RPMI8226 (cell line): ENCODE data around the gene TMX1.
"Not testable (repeated sequence)": the region's sequence is repeated elsewhere in the genome, so short reads cannot be mapped to it uniquely, and the experiment has no call there.

Experiments
- DNase-seq: peaks from one replicate; pipeline ENCODE4 v3.0.0-alpha.2; 2015

The TMX1 gene

DNA sequence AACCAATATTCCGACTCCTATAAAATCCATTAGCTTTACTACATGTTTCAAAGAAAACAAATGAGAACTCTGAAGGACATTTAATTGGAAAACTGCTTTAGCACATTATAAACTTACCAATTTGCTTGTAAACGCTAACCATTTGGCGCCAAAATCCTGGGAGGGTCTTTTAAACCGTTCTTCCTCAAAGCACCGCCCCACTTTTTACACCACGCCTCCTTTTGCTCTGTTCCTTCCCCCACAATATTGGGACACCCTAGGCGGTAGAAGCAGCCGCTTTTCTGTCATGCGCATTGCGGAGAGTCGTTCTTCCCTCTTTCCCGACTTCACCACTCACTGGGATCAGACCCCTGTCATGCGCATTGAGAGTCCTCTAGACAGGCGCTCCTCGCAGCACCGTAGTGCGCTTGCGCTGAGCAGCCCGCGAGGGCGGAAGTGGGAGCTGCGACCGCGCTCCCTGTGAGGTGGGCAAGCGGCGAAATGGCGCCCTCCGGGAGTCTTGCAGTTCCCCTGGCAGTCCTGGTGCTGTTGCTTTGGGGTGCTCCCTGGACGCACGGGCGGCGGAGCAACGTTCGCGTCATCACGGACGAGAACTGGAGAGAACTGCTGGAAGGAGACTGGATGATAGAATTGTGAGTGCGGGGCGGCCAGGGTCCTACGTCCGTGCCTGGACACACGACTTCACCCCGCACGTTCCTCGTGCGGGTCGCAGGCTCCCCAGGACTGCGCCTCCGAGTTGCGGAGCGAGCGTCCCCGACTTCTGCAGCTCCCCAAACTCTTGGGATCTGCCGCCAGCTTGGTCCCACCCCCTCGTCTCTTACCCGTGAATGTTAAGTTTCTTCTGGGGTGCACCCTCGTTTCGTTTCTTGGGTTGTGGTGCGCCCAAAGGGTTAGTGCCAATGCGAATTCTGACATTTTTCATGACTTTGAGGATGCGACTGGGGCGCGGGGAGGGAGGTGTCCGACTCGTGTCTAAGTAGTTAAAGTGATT lies at the start of gene TMX1:
TMX1 (plus strand) TSS at position 435 of the 991 bp plus-strand sequence; CDS start at position 481, 46 bp downstream.
- peak; percentile 94 for DNase-seq

GRCh38 chr14:51201890-51202289 lies 38.2 kb upstream of the TMX1 start:
- no peak for DNase-seq

DNA sequence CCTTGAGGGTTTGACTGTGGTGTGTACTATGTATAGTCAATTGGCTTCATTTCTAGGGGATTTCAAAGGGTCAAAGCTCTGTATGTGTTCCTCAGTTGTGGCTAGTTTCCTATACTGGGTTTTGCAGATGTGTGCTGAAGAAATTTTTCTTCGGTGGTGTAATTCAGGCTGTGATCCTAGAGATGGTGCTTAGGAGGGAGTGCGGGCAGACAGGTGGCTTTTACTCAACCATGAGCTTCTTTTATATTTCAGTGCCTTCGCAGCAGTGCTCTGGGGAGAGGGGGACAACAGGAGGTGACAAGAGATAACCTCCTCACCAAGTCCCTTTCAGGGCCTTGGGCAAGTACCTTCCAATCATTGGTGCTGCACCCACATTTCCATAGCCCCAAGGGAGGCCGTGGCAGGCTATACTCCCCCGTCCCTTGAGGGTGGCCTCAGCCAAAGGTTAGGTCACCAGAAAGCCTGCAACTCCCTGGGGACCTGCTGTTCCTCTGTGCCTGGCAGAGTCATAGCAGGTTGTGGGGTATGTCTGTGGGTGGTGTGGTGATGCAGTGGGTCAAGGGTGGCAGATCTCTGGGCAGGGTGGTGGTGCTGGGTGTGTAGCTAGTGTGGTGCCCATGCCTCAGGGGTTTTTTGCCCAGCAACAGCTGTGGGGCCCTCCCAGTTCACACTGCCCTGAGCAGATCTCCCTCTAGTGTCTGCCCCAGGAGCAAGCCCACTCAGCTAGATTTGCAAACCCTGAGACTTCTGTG lies 37.0 kb upstream of the TMX1 start:
- no peak for DNase-seq

DNA sequence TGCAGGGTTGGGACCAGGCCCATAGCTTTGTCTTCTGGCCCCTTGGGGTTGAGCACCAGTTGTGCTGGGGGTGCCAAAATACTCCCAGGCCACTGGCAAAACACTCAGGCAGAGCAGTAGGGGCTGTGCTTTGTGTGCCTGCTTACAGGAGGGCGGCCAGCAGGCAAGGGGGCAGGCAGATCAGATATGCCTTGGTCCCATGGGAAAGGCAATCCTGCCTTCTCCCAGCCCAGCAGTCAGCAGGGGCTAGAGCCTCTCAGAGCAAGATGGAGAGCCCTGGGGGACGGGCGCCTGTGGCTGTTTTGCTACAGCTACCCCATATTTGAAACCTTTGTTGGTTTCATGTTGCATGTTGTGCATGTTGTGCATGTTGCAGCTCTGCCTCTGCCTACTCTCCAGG lies 36.2 kb upstream of the TMX1 start:
- DNase-seq, result no peak

GRCh38 chr14:51205486-51205885 lies 34.6 kb upstream of the TMX1 start:
- no peak for DNase-seq

DNA sequence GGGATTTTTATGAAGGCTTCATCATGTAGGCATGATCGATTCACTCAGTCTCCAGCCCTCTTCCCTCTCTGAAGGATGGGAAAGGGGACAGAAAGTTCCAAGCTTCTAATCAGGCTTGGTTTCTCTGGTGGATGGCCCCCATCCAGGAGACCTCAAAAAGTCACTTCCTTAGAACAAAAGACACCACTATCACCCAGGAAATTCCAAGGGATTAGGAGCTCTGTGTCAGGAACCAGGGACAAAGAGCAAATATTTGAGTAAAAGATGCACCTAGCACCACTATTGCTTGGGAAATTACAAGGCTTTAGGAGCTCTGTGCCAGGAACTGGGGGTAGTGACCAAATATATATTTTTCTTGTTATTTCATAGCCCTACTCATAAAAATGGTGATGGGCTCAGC lies 33.6 kb upstream of the TMX1 start:
- no peak for DNase-seq

DNA sequence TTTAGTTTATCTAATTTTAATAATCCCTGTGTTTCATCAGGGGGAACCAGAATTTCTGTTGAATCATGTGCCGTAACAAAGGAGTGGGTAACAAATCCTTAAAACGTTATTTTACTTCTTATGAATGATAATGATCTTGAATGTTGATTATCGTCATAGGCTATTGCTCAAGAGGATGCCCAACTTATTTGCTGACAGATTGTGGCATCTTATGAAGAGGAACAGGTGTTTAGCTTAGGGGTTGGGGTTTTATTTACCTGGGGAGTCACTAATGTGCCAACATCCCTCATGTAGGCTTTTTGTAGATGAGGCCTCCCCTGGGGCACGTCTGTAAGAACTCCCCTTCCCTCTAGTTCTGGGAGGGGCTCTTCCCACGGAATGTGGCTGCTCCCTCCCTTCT lies 32.4 kb upstream of the TMX1 start:
- DNase-seq, result no peak

DNA sequence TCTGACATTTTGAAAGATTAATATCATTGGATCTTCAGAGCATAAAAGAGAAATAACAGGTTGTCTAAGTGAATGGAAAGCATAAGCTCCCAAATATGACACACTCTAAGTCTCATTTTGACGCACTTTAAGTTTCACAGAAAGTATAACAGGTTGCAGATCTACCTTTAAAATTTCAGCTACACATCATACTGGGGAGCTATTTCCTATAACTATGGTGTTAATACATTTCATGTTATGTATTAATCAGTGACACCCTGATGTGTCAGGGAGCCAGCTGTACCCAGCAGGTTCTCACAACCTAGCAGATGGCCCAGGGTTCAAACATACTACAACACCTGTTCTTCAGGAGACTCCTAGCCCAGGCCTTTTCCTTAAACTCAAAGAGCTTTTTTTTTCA lies 31.1 kb upstream of the TMX1 start:
- no peak for DNase-seq

DNA sequence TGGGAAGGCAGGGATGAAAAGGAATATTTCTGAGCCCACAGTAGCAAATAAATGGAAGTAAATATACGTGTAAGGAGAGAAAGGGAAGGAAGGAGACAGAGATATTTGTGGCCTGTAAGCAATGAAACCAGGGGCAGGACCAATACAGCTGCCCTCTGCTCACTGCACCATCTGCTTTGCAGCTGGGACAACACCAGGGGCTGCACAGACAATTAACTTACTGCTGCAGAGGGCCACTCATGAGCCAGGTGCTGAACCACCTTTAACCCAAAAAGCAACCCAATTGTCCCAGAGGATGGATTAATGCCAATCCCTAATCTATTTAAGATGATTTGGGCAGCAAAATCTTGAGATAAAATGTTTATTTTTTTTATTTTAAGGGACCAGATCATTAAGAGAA lies 30.6 kb upstream of the TMX1 start:
- DNase-seq, result no peak

DNA sequence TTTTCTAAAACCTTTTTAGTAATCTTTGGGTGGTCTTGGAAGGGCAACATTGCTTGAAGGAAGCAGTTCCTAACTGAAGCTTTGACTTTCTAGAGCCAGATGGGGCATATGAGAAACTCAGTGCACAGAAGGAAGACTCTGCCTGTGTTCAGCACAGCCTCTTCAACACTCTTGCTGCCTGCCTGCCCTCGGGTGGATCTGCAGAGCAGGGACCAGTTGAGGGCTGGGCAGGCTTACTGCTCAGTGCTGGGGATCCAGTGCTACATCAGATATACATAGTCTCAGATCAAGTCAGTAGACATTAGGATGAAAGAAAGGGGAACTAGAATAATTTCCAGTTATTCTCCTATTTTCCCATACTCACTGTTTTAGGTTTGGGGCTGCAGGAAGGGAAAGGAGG lies 29.5 kb upstream of the TMX1 start:
- no peak for DNase-seq

GRCh38 chr14:51211149-51211548 lies 28.9 kb upstream of the TMX1 start:
- no peak for DNase-seq

- DNase-seq, result no peak
Measured at GRCh38 chr14:51216602-51217001, 23.4 kb upstream of the TMX1 start.

DNA sequence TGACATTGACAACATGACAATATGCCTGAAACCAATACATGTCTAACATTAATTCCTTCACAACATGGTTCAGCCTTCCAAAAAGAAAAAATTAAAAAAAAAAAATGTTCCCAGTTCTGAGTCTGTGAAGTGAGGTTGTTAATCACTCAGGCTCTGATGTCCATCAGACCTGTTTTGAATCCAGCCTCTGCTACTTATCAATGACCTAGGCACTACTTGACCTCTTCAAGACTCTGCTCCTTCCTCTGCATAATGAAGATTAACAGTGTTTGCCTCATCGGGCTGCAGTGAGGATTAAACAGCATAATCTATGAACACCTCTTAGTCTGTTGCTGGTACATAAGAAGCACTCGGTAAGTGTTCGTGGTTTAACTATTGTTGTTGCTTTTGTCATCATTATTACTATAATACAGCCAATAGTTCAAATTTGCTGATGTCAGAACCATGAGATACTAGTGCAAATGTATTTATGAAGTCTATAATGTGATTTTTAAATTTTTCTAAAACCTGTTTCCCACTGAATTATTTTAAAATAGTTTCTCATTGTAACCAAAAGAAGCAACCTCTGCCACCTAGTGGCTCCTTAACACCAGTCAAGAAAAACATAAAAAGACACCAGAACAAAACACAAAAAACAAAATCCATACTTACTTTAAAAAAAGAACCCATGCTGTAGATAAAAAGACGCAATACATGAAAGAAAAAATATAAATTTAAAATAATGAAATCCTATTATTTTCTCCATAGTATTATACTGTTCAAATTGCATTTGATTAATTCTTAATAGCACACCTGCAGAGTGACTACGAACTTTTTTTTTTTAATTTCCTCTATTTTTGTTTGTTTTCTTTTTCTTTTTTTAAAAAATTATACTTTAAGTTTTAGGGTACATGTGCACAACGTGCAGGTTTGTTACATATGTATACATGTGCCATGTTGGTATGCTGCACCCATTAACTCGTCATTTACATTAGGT lies 20.3 kb upstream of the TMX1 start:
- DNase-seq, result peak; percentile 9

- not testable (repeated sequence) for DNase-seq
Measured at GRCh38 chr14:51223463-51223862, 16.6 kb upstream of the TMX1 start.

DNA sequence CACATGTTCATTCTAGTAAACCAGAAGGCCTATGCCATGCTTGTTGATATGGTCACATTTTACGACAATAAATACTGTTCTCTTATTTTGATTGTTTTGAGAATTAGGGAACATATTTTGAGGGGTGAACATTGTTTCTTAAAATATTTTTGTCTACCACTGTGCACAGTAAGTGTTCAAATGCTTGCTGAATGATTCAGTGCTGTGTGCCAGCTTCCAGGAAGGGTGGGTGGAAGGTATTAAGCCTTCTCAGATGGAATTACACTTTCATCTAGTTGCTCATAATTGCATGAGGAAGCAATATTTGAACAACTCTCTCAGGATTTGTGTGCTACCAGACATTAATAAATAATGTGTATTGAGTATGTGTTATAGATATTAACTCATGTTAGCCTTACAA lies 15.5 kb upstream of the TMX1 start:
- no peak for DNase-seq

DNA sequence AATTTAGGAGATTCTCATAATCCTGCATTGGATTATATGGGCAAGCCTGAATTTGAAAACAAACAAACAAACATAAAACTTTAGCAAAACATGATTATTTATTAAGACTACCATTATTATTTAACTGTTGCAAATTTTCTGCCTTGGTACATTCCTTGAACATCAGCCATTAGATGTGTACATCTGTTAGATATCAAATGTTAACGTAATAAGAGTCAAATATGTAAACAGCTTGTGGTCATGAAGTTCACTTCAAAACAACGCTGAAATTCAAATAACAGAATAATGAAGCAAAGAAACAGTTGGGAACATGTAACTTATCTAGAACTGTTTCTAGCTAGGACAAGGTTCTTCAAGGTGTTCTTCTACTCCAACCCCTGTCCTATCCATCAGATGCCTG lies 14.3 kb upstream of the TMX1 start:
- no peak for DNase-seq

- no peak for DNase-seq
Measured at GRCh38 chr14:51228391-51228790, 11.7 kb upstream of the TMX1 start.

DNA sequence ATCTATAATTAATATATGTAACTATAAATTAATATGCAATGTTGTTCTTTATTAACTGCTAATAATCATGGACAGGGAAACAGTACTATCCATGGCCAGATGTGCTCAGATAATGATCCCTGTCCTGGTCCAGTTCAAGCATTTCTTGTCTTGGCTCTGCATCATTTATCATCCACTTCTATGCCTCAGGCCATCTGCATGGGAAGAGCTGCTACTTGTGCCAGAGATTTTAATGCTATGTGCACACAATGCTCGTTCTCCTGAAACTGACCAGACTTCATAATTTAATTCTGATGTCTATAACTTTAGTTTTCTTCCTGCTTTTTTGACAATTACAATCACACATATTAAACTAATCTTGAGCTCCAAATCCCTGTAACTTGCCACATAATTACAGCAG lies 11.2 kb upstream of the TMX1 start:
- no peak for DNase-seq

DNA sequence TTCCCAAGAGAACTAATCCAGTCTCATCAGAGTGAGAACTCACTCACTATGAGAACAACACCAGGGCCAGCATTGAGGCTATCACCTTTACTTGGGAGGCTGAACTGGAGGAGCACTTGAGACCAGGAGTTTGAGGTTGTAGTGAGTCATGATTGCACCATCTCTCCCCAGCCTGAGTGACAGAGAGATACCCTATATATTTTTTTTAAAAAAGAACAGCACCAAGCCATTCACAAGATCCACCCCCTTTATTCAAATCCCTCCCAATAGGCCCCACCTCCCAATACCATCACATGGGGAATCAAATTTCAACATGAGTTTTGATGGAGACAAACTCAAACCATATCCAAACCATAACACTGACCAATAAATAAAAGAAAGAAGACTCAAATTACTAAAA lies 3.7 kb upstream of the TMX1 start:
- no peak for DNase-seq

DNA sequence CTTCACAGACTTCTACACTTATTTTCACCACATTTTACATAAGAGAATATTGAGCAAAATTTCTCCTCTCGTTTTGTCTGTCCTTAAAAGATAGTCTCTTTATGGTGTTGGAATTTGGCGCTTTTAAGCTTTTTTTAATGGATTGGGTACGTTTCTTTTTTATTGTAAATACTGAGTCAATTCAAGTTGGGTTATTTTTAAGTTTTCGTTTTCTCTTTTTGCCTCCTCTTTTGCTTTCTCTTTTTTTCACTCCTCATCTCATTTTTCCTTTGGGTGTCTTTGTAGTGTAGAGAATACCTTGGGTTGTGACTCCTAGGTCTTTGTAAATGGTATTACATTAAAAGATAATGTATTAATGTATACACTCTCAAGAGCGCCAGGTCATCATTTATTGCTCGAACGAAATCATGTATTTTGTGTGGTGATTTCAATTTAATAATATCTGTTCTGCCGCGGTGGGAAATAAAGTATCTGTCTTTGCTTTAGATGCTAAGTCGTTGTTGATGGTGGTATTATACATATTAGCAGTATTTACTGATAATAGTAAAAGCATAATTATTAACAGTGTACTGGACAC lies 845 bp downstream of the TMX1 start:
- DNase-seq, result no peak

- DNase-seq, result no peak
Measured at GRCh38 chr14:51242545-51243490, 2.8 kb downstream of the TMX1 start.
